GM12864 (cell line): ENCODE data around the gene ABCF2.
A peak's percentile ranks its signal among the peaks of the same experiment; 100 is the strongest.

ENCODE experiments used
- DNase-seq: peaks from one replicate; pipeline ENCODE4 v3.0.0-alpha.2; 2011; ENCODE audit warnings: low read depth
- H3K4me3 ChIP-seq: 2 replicates; pipeline ENCODE4 v1.5.1; 2011; ENCODE audit warnings: mild to moderate bottlenecking, low read depth, low read length, control low read depth
- CTCF ChIP-seq: IDR thresholded peaks from 2 replicates; pipeline ENCODE4 v1.5.1; 2011; ENCODE audit warnings: low read depth, mild to moderate bottlenecking, moderate library complexity, low read length, control low read depth, inconsistent platforms; ENCODE audit errors: missing control alignments

ABCF2 gene

DNA sequence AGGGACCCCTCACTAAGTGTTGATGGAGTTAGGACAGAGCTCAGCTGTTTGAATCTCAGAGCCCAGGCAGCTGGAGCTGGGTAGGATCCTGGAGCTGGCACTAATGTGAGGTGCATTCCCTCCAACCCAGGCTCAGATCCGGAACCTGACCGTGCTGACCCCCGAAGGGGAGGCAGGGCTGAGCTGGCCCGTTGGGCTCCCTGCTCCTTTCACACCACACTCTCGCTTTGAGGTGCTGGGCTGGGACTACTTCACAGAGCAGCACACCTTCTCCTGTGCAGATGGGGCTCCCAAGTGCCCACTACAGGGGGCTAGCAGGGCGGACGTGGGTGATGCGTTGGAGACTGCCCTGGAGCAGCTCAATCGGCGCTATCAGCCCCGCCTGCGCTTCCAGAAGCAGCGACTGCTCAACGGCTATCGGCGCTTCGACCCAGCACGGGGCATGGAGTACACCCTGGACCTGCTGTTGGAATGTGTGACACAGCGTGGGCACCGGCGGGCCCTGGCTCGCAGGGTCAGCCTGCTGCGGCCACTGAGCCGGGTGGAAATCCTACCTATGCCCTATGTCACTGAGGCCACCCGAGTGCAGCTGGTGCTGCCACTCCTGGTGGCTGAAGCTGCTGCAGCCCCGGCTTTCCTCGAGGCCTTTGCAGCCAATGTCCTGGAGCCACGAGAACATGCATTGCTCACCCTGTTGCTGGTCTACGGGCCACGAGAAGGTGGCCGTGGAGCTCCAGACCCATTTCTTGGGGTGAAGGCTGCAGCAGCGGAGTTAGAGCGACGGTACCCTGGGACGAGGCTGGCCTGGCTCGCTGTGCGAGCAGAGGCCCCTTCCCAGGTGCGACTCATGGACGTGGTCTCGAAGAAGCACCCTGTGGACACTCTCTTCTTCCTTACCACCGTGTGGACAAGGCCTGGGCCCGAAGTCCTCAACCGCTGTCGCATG is 10.5 kb upstream of the ABCF2 start:
- TF ChIP-seq CTCF, result no peak
- no peak overlapping the region for H3K4me3 ChIP-seq
- no peak for DNase-seq

GRCh38 chr7:151236406-151236805 is 9.4 kb upstream of the ABCF2 start:
- no peak for TF ChIP-seq CTCF
- H3K4me3 ChIP-seq, result no peak overlapping the region
- no peak for DNase-seq

GRCh38 chr7:151235091-151235787 is 8.2 kb upstream of the ABCF2 start:
- no peak for DNase-seq
- no peak overlapping the region for H3K4me3 ChIP-seq
- no peak for TF ChIP-seq CTCF

DNA sequence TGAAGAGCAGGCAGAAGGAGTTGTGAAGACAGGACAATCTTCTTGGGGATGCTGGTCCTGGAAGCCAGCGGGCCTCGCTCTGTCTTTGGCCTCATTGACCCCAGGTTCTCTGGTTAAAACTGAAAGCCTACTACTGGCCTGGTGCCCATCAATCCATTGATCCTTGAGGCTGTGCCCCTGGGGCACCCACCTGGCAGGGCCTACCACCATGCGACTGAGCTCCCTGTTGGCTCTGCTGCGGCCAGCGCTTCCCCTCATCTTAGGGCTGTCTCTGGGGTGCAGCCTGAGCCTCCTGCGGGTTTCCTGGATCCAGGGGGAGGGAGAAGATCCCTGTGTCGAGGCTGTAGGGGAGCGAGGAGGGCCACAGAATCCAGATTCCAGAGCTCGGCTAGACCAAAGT is 6.8 kb upstream of the ABCF2 start:
- DNase-seq, result no peak
- H3K4me3 ChIP-seq, result peak overlapping the region; percentile 92
- no peak for TF ChIP-seq CTCF

GRCh38 chr7:151232917-151233701 is 6.1 kb upstream of the ABCF2 start:
- H3K4me3 ChIP-seq, result peak overlapping the region; percentile 92
- no peak for TF ChIP-seq CTCF
- no peak for DNase-seq

- TF ChIP-seq CTCF, result no peak
- H3K4me3 ChIP-seq, result peak within 1 kb of the TSS; percentile 92
- DNase-seq, result peak; percentile 66
Observed at GRCh38 chr7:151232091-151232916, 5.3 kb upstream of the ABCF2 start, which contains the start of gene CHPF2. Gene CHPF2, plus strand, starts transcription at chr7:151232483. Its CDS starts 1,529 bp downstream, at chr7:151234012.
